ENCODE data around the gene PARP4.
"Not testable (repeated sequence)": the region's sequence is repeated elsewhere in the genome, so short reads cannot be mapped to it uniquely, and the experiment has no call there.

The PARP4 gene

GRCh38 chr13:24541476-24542352, 29.1 kb upstream of the PARP4 start:
- H3K4me1 ChIP-seq (ENCODE audit: insufficient read depth, low read length, severe bottlenecking); H2AFZ ChIP-seq (ENCODE audit: low read length); H3K4me2 ChIP-seq (ENCODE audit: low read length); H3K9me2 ChIP-seq (ENCODE audit: low read depth, low read length); H4K20me1 ChIP-seq (ENCODE audit: insufficient read depth, low read length); H3K9me3 ChIP-seq (ENCODE audit: low read length); H3K4me3 ChIP-seq (ENCODE audit: low read depth, low read length, poor library complexity, severe bottlenecking); H3K36me3 ChIP-seq (ENCODE audit: insufficient read depth, low read length); H3F3A ChIP-seq (ENCODE audit: insufficient read depth, low read length); H3K27ac ChIP-seq (ENCODE audit: low read depth, low read length, poor library complexity, severe bottlenecking); H3K9ac ChIP-seq (ENCODE audit: low read length); H3K27me3 ChIP-seq (ENCODE audit: insufficient read depth, low read length); H3K79me2 ChIP-seq (ENCODE audit: insufficient read depth, low read length): not testable (repeated sequence)

GRCh38 chr13:24541127-24541475, 28.5 kb upstream of the PARP4 start:
- Histone ChIP-seq H3K27me3 (ENCODE audit: insufficient read depth, low read length) (no peaks in the 10 kb centered on the region), H3K9me3 (ENCODE audit: low read length) (no peaks in the 10 kb centered on the region), H3K9ac (ENCODE audit: low read length) (no peak overlapping the region), H3K79me2 (ENCODE audit: insufficient read depth, low read length) (no peaks in the 10 kb centered on the region), H3K4me3 (ENCODE audit: low read depth, low read length, poor library complexity, severe bottlenecking) (no peak overlapping the region), H3K9me2 (ENCODE audit: low read depth, low read length) (no peaks in the 10 kb centered on the region), H3K4me2 (ENCODE audit: low read length) (no peak overlapping the region), H3F3A (ENCODE audit: insufficient read depth, low read length) (no peaks in the 10 kb centered on the region), H3K36me3 (ENCODE audit: insufficient read depth, low read length) (no peaks in the 10 kb centered on the region), H3K27ac (ENCODE audit: low read depth, low read length, poor library complexity, severe bottlenecking) (no peak overlapping the region), H2AFZ (ENCODE audit: low read length) (no peak overlapping the region), H4K20me1 (ENCODE audit: insufficient read depth, low read length) (no peaks in the 10 kb centered on the region), H3K4me1 (ENCODE audit: insufficient read depth, low read length, severe bottlenecking) (no peaks in the 10 kb centered on the region)
- TF ChIP-seq EZH2 (IDR thresholded peaks at IDR 0.05; ENCODE audit: borderline replicate concordance, low read length) (no peak), CTCF (IDR thresholded peaks at IDR 0.05; ENCODE audit: low read length) (no peak)

GRCh38 chr13:24540236-24541126, 27.9 kb upstream of the PARP4 start:
- no peak overlapping the region for H3K27ac ChIP-seq (ENCODE audit: low read depth, low read length, poor library complexity, severe bottlenecking)
- H3K79me2 ChIP-seq (ENCODE audit: insufficient read depth, low read length): no peaks in the 10 kb centered on the region
- H3K4me3 ChIP-seq (ENCODE audit: low read depth, low read length, poor library complexity, severe bottlenecking): no peak overlapping the region
- H3K4me1 ChIP-seq (ENCODE audit: insufficient read depth, low read length, severe bottlenecking): no peaks in the 10 kb centered on the region
- H3K4me2 ChIP-seq (ENCODE audit: low read length): no peak overlapping the region
- no peaks in the 10 kb centered on the region for H3K9me3 ChIP-seq (ENCODE audit: low read length)
- no peak overlapping the region for H3K9ac ChIP-seq (ENCODE audit: low read length)
- H4K20me1 ChIP-seq (ENCODE audit: insufficient read depth, low read length): no peaks in the 10 kb centered on the region
- H3K9me2 ChIP-seq (ENCODE audit: low read depth, low read length): no peaks in the 10 kb centered on the region
- TF ChIP-seq EZH2 (IDR thresholded peaks at IDR 0.05; ENCODE audit: borderline replicate concordance, low read length): no peak
- peak; percentile 22; the same call in 1 of the 2 replicates for TF ChIP-seq CTCF (IDR thresholded peaks at IDR 0.05; ENCODE audit: low read length)
- no peak overlapping the region for H2AFZ ChIP-seq (ENCODE audit: low read length)
- H3K27me3 ChIP-seq (ENCODE audit: insufficient read depth, low read length): no peaks in the 10 kb centered on the region
- H3K36me3 ChIP-seq (ENCODE audit: insufficient read depth, low read length): no peaks in the 10 kb centered on the region
- no peaks in the 10 kb centered on the region for H3F3A ChIP-seq (ENCODE audit: insufficient read depth, low read length)

Data from OCI-LY1 (cell line).